Middle frontal gyrus (tissue), 1 donor: ENCODE results near the gene TEX30.
"Not testable (repeated sequence)": the region's sequence is repeated elsewhere in the genome, so short reads cannot be mapped to it uniquely, and the experiment has no call there.

Experiments used
- DNase-seq: peaks from one replicate; pipeline ENCODE4 v3.0.0-alpha.2; 2015; ENCODE audit warnings: low spot score; ENCODE audit errors: extremely low spot score

The TEX30 gene

GRCh38 chr13:102773441-102774213 lies at the start of gene TEX30:
TSS of gene TEX30 (minus strand) at chr13:102773786. CDS start at chr13:102770026, 3,760 bp downstream.
- DNase-seq = peak; percentile 69

- DNase-seq = no peak
Measured at GRCh38 chr13:102817907-102818306, 44.3 kb upstream of the TEX30 start.

GRCh38 chr13:102817241-102817640 lies 43.7 kb upstream of the TEX30 start:
- DNase-seq = no peak

- DNase-seq = no peak
Measured at GRCh38 chr13:102816708-102817107, 43.1 kb upstream of the TEX30 start.

- no peak for DNase-seq
Measured at GRCh38 chr13:102815788-102816187, 42.2 kb upstream of the TEX30 start.

- DNase-seq = no peak
Measured at GRCh38 chr13:102814793-102815192, 41.2 kb upstream of the TEX30 start.

GRCh38 chr13:102814025-102814607 lies 40.5 kb upstream of the TEX30 start:
- no peak for DNase-seq

GRCh38 chr13:102812611-102813287 lies 39.2 kb upstream of the TEX30 start:
- no peak for DNase-seq

- no peak for DNase-seq
Measured at GRCh38 chr13:102807699-102808098, 34.1 kb upstream of the TEX30 start.

GRCh38 chr13:102805680-102806079 lies 32.1 kb upstream of the TEX30 start:
- no peak for DNase-seq

- peak; percentile 44 for DNase-seq
Measured at GRCh38 chr13:102800145-102801041, 26.8 kb upstream of the TEX30 start.

- no peak for DNase-seq
Measured at GRCh38 chr13:102799426-102800144, 26.0 kb upstream of the TEX30 start.

- DNase-seq = peak; percentile 89
Measured at GRCh38 chr13:102798581-102799425, 25.2 kb upstream of the TEX30 start, which contains the start of the genes BIVM and POGLUT2. TSS of gene BIVM (plus strand) at chr13:102799119. CDS start at chr13:102807268, 8,149 bp downstream. TSS of gene POGLUT2 (minus strand) at chr13:102798976. CDS start at chr13:102798670, 306 bp downstream.

GRCh38 chr13:102793611-102794355 lies 20.2 kb upstream of the TEX30 start:
- DNase-seq = no peak

- DNase-seq = no peak
Measured at GRCh38 chr13:102792396-102792795, 18.8 kb upstream of the TEX30 start.

- DNase-seq = no peak
Measured at GRCh38 chr13:102788683-102789082, 15.1 kb upstream of the TEX30 start.

GRCh38 chr13:102784483-102784882 lies 10.9 kb upstream of the TEX30 start:
- DNase-seq = no peak

- DNase-seq = no peak
Measured at GRCh38 chr13:102781591-102781990, 8.0 kb upstream of the TEX30 start.

GRCh38 chr13:102780656-102781055 lies 7.1 kb upstream of the TEX30 start:
- not testable (repeated sequence) for DNase-seq
